MM.1S (cell line): ENCODE data around the gene LBX1.

Experiments used
- EZH2phosphoT487 ChIP-seq: fragments of 300-600 bp; sonication (generic); IDR thresholded peaks from 2 replicates; pipeline ENCODE4 v1.6.1; 2018; ENCODE audit warnings: antibody characterized with exemption, low read length
- TF ChIP-seq, protein P1 (sequence below): fragments of 300-600 bp; sonication (generic); IDR thresholded peaks from 2 replicates; pipeline ENCODE4 v1.5.1; 2016; ENCODE audit warnings: antibody characterized with exemption, low read length, mixed read lengths

GRCh38 chr10:101230183-101230917 lies 1.1 kb upstream of the LBX1 start:
- TF ChIP-seq, protein P1, sequence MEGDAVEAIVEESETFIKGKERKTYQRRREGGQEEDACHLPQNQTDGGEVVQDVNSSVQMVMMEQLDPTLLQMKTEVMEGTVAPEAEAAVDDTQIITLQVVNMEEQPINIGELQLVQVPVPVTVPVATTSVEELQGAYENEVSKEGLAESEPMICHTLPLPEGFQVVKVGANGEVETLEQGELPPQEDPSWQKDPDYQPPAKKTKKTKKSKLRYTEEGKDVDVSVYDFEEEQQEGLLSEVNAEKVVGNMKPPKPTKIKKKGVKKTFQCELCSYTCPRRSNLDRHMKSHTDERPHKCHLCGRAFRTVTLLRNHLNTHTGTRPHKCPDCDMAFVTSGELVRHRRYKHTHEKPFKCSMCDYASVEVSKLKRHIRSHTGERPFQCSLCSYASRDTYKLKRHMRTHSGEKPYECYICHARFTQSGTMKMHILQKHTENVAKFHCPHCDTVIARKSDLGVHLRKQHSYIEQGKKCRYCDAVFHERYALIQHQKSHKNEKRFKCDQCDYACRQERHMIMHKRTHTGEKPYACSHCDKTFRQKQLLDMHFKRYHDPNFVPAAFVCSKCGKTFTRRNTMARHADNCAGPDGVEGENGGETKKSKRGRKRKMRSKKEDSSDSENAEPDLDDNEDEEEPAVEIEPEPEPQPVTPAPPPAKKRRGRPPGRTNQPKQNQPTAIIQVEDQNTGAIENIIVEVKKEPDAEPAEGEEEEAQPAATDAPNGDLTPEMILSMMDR = no peak
- TF ChIP-seq EZH2phosphoT487 = no peak
